Testis (tissue), 2 donors: Measurements from ENCODE around the gene ATP6V0D1.

Experiments
- CTCF ChIP-seq, 3 experiments: fragments of 450-650 bp in 2 of 3; fragments of 200-600 bp in 1 of 3; sonication (generic) in 1 of 3; IDR thresholded peaks; one replicate each; pipeline ENCODE4 v1.5.1; 2016 to 2019; ENCODE audit warnings: antibody characterized with exemption in 3 of 3, mild to moderate bottlenecking in 2 of 3, moderate library complexity in 1 of 3
- POLR2A ChIP-seq: fragments of 450-650 bp; IDR thresholded peaks from one replicate; pipeline ENCODE4 v1.6.1; 2017; ENCODE audit warnings: antibody characterized with exemption, mild to moderate bottlenecking, moderate library complexity

DNA sequence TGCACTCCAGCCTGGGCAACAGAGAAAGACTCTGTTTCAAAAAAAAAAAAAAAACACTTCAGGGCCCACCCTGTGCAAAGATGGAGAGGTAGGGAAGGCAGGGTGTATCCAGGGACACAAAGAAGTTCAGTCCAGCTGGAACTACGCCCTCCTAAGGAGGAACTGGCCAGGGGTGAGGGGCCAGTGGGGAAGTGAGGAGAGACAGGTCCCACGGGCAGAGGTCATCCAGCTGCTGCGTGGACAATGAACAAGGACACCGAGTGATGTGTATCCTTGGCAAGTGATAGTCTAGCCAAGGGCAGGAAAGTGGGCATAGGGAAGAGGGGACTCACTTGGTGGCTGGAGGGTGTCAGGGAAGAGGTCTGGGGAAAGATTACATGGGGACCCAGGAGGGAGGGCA is 38.3 kb upstream of the ATP6V0D1 start:
- TF ChIP-seq CTCF (IDR thresholded peaks at IDR 0.05) (no peak), POLR2A (no peak)
